ENCODE data around the gene G3BP1. TPM values are rescaled to one million over a fixed set of nuclear protein-coding genes. Genes with fewer than 3 reads are reported as not detected.
"Not testable (repeated sequence)": the region's sequence is repeated elsewhere in the genome, so short reads cannot be mapped to it uniquely, and the experiment has no call there.

The G3BP1 gene
- 125 TPM for total RNA-seq
- long read RNA-seq, full-length matches to known transcripts = 191 of 227 reads
- long read RNA-seq, partial matches to known transcripts = 18 of 227 reads
- long read RNA-seq, other reads (novel, unspliced or antisense) = 18 of 227 reads

- intact Hi-C loops (cut with micrococcal nuclease) = no loop called here
Measured at GRCh38 chr5:151771259-151772028, at the start of gene G3BP1. TSS of gene G3BP1 (plus strand) at chr5:151771954. CDS start at chr5:151786621, 14,667 bp downstream.

GRCh38 chr5:151722546-151722945, 49.2 kb upstream of the G3BP1 start:
- intact Hi-C loops (cut with micrococcal nuclease) = no loop called here
- no peak for DNase-seq
- ATAC-seq = no peak

More at GRCh38 chr5:151771259-151772028, at the start of gene G3BP1:
- ATAC-seq (peak; percentile 92), DNase-seq (peak; percentile 100)

GRCh38 chr5:151724360-151724759, 47.4 kb upstream of the G3BP1 start:
- intact Hi-C loops (cut with micrococcal nuclease) = no loop called here
- no peak for DNase-seq
- ATAC-seq = peak; percentile 22

GRCh38 chr5:151729597-151729996, 42.2 kb upstream of the G3BP1 start:
- DNase-seq; intact Hi-C loops (cut with micrococcal nuclease); ATAC-seq: not testable (repeated sequence)

GRCh38 chr5:151730381-151730780, 41.4 kb upstream of the G3BP1 start:
- intact Hi-C loops (cut with micrococcal nuclease) = no loop called here
- ATAC-seq (no peak), DNase-seq (no peak)

- intact Hi-C loops (cut with micrococcal nuclease) = no loop called here
- ATAC-seq (no peak), DNase-seq (no peak)
Measured at GRCh38 chr5:151733358-151734063, 38.2 kb upstream of the G3BP1 start.

- no peak for DNase-seq
- no peak for ATAC-seq
- intact Hi-C loops (cut with micrococcal nuclease) = no loop called here
Measured at GRCh38 chr5:151734064-151734408, 37.7 kb upstream of the G3BP1 start.

GRCh38 chr5:151735646-151736045, 36.1 kb upstream of the G3BP1 start:
- intact Hi-C loops (cut with micrococcal nuclease) = no loop called here
- DNase-seq (no peak), ATAC-seq (no peak)

- DNase-seq (no peak), ATAC-seq (no peak)
- intact Hi-C loops (cut with micrococcal nuclease) = no loop called here
Measured at GRCh38 chr5:151737431-151737830, 34.3 kb upstream of the G3BP1 start.

GRCh38 chr5:151738125-151738848, 33.5 kb upstream of the G3BP1 start:
- no peak for DNase-seq
- ATAC-seq = no peak
- intact Hi-C loops (cut with micrococcal nuclease) = no loop called here

- DNase-seq (no peak), ATAC-seq (no peak)
- intact Hi-C loops (cut with micrococcal nuclease) = no loop called here
Measured at GRCh38 chr5:151739395-151739794, 32.4 kb upstream of the G3BP1 start.

- DNase-seq (no peak), ATAC-seq (peak; percentile 46)
- intact Hi-C loops (cut with micrococcal nuclease) = loop anchor here (5.0 to 10.0 kb wide), 2 partner anchors 78 to 295 kb away; partner anchors contain the start of gene SLC36A1
Measured at GRCh38 chr5:151739939-151740335, 31.8 kb upstream of the G3BP1 start.

- ATAC-seq (peak; percentile 90), DNase-seq (peak; percentile 76)
- intact Hi-C loops (cut with micrococcal nuclease) = loop anchor here (5.0 to 10.0 kb wide), 2 partner anchors 78 to 296 kb away; partner anchors contain the start of gene SLC36A1
Measured at GRCh38 chr5:151740336-151740942, 31.3 kb upstream of the G3BP1 start.

GRCh38 chr5:151740958-151741373, 30.8 kb upstream of the G3BP1 start:
- DNase-seq (no peak), ATAC-seq (no peak)
- intact Hi-C loops (cut with micrococcal nuclease) = loop anchor here (5.0 to 10.0 kb wide), 2 partner anchors 79 to 296 kb away; partner anchors contain the start of gene SLC36A1

- ATAC-seq (no peak), DNase-seq (no peak)
- intact Hi-C loops (cut with micrococcal nuclease) = loop anchor here (5.0 to 10.0 kb wide), 2 partner anchors 80 to 297 kb away; partner anchors contain the start of gene SLC36A1
Measured at GRCh38 chr5:151741678-151742423, 29.9 kb upstream of the G3BP1 start.

GRCh38 chr5:151742870-151743294, 28.9 kb upstream of the G3BP1 start:
- intact Hi-C loops (cut with micrococcal nuclease) = loop anchor here (5.0 to 10.0 kb wide), 2 partner anchors 81 to 298 kb away; partner anchors contain the start of gene SLC36A1
- peak; percentile 43 for DNase-seq
- ATAC-seq = no peak

- no peak for ATAC-seq
- DNase-seq = no peak
- intact Hi-C loops (cut with micrococcal nuclease) = loop anchor here (5.0 to 10.0 kb wide), 2 partner anchors 81 to 299 kb away; partner anchors contain the start of gene SLC36A1
Measured at GRCh38 chr5:151743530-151743929, 28.2 kb upstream of the G3BP1 start.
